PC-3 (cell line): ENCODE measurements around the gene SHOC1.

Source experiments
- EZH2 ChIP-seq: fragments of 300-600 bp; sonication (generic); IDR thresholded peaks from one replicate; pipeline ENCODE4 v1.6.1; 2017; ENCODE audit warnings: antibody characterized with exemption, mild to moderate bottlenecking, low read length; ENCODE audit not compliant: unreplicated experiment
- TF ChIP-seq, protein P1 (sequence below): fragments of 300-600 bp; sonication (generic); conservative IDR thresholded peaks from 2 replicates; pipeline ENCODE4 v1.5.1; 2017; ENCODE audit warnings: antibody characterized with exemption, low read depth, mild to moderate bottlenecking, low read length

DNA sequence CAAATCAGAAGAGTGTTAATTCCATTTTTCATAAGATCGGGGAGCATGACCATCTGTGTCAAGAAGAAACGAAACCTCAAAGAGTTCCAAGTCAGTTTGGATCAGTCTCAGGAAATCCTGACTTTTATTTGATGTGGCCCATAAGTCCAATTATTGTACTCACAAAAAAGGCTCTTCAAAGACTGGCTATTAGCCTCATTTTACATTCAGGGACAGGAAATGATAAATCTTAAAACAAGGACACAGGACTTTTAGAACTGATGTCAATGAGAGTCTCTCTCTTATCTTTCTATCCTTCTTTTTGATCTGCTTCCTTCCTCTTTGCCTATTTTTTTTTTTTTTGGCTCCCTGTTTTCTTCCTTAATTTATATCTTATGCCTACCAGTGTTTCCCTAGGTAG lies 43.7 kb upstream of the SHOC1 start:
- TF ChIP-seq, protein P1, sequence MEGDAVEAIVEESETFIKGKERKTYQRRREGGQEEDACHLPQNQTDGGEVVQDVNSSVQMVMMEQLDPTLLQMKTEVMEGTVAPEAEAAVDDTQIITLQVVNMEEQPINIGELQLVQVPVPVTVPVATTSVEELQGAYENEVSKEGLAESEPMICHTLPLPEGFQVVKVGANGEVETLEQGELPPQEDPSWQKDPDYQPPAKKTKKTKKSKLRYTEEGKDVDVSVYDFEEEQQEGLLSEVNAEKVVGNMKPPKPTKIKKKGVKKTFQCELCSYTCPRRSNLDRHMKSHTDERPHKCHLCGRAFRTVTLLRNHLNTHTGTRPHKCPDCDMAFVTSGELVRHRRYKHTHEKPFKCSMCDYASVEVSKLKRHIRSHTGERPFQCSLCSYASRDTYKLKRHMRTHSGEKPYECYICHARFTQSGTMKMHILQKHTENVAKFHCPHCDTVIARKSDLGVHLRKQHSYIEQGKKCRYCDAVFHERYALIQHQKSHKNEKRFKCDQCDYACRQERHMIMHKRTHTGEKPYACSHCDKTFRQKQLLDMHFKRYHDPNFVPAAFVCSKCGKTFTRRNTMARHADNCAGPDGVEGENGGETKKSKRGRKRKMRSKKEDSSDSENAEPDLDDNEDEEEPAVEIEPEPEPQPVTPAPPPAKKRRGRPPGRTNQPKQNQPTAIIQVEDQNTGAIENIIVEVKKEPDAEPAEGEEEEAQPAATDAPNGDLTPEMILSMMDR, result no peak
- no peak for TF ChIP-seq EZH2
